HS-27A (cell line): ENCODE results near the gene SECTM1.

Experiments
- DNase-seq: peaks from one replicate; pipeline ENCODE4 v3.0.0-alpha.2; 2012; ENCODE audit warnings: low read depth, missing footprints

SECTM1 gene

DNA sequence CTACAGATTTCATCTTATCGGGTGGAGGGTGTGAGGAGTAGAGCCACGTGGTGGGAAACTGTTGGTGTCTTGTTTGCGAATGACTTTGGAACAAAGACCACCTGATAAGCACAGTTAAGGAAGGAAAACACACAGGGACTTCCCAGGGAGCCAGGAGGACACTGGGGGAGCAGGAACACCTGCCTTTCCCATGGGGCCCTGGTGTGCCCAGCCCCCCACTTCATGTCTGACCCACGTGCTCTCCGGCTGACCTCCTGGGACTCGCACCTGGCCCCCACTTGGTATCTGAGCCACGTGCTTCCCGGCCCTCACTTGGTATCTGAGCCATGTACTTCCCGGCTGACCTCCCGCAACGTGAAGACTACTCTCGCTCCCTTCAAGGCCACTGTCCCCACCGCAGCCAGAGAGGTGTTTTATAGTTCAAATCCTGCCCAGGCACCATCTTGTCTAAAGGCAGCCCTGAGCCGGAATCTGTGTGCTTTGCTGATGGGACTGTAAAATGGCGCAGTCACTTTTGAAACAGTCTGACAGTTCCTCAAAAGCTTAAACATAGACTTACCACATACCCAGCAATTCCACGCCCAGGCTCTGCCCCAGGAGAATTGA, 54.7 kb downstream of the SECTM1 start:
- no peak for DNase-seq

DNA sequence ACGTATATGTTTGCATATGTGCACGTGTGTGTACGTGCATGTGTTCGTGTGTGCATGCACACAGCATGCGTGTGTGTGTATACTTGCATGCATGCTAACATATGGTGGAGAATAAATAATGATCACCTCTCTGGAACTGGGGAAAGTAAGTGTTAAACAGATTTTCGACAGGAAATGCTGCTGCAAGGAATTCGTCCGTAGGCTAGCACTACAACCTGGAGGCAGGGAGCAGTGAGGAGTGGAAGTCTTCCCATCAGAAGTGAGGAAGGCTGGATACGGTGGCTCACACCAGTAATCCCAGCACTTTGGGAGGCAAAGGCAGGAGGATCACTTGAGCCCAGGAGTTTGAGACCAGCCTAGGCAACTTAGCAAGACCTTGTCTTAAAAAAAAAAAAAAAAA, 55.3 kb downstream of the SECTM1 start:
- DNase-seq, result no peak

DNA sequence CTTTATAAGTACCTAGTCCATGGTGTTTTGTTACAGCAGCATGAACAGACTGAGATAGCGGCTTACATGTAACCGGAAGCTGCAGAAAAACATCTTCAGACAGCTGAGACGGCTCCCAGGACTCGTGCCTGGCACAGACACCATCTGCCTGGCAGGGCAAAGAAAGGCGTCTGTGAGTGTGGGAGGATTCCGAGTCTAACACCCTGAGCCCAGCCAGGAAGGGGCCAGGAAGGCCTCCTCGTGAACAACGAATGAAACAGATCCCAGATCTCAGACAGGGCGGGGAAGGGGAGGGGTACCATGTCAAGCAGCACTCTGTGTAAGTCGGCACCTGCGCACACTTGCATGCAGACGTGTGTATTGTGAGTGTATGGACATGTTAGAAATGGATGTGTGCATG, 55.7 kb downstream of the SECTM1 start:
- no peak for DNase-seq

DNA sequence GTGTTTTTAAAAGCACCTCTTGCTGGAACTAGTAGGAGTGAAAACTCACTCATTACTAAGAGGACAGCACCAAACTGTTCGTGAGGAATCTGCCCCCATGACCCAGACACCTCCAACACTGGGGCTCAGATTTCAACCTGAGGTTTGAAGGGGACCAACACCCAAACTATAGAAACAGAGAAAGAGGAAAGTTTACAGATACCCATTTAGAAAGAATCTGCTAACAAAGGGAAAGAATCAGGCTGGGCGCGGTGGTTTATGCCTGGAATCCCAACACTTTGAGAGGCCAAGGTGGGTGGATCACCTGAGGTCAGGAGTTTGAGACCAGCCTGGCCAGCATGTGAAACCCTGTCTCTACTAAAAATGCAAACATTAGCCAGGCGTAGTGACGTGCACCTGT, 56.6 kb downstream of the SECTM1 start:
- no peak for DNase-seq

DNA sequence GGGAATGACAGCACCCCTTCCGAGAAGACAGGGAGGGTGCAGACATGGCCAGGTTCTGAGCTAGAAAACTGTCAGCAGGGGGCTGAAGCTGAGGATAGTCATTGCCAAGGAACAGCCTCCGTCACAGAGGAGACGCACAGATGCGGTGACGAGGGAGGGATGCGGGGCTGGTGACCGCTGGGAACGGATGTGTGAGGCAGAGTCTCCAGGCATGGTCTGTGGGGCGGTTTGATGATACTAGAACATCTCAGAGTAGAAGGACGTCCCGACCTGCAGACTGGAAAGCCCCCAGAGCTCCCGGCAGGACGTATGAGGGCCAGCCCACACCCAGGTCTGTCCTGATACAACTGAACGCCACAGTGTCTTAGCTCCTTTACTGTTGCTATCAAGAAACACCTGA, 58.2 kb downstream of the SECTM1 start:
- no peak for DNase-seq

DNA sequence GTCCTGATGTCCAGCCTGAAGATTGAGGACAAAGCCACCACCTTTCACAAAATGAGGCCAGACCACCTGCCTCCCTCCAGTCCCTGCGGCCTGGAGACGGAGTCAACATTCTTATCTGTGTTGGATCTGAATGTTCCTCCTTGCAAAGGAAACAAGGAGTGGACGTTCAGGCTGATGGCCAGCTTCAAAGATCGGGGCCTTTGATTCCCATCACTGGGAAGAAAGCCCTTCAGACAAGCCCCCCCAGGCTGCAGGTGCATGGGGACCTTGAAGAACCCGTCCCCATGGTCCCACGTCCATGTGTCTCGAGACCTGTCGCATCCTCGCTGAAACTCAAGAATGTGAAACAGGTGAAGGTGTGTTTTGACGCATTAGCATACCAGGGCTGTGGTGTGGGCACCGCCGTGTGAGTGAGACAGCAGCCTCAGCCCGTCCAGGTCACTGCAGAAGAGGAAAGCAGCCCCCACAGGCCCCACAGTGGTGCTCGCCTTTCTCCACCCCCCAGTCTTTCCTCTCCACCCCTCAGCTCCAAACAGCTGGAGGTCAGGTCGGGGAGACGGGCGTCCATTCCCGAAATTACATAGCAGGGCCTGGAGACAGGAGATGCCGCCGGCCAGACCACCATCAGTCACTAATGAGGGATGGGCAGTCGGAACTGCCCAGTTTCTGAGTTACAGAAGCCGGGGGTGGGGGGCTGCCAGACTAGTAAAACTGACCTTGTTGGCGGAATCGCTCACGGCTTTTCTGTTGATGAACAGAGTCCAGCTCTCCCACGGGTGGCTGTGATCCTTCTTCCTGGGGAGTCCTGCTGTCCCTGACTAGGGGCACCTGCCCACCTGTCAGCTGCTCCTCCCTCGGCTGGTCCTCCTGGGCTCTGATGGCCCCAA, 59.2 kb downstream of the SECTM1 start:
- no peak for DNase-seq

DNA sequence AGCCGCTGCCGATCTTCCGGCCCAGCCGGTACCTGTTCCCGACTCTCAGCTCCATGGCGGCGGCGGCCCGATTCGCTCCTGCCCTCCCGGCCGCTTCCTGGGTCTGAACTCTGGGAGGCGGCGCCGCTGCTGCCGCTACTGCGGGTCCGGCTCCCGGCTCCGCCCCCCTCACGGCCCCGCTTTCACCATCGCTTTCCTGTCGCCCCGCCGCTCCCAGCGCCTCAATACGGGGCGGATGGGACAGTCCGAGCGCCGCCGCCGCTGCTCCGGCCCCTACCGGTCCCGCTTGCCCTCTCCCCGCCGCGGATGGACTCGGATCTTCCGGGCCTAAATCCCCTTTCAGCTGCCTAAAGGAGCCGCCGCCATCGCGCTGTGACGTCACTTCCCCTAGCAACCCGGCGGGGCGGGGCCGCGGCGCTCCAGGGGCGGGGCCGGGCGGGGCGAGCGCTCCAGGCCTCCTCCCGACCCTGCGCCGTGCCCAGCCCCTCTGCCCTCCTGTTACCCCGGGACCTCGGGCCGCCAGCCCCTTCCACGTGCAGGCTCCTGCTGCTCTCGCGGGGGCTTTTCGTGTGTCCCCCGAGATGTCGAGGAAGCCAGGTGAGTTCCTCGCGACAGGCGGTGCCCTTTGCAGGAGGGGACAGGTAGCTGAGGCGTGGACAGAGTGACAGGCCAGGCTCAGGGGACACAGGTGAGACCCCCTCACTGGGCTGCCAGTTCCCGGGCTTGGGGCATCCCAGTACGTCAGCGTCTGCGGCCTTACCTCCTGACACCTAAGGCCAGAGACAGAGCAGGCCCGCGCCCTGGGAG, 60.0 kb downstream of the SECTM1 start, which contains the start of gene CSNK1D:
Gene CSNK1D, minus strand, starts transcription at position 374 of the 807 bp plus-strand sequence. Its CDS starts 319 bp downstream, at position 55.
- no peak for DNase-seq

DNA sequence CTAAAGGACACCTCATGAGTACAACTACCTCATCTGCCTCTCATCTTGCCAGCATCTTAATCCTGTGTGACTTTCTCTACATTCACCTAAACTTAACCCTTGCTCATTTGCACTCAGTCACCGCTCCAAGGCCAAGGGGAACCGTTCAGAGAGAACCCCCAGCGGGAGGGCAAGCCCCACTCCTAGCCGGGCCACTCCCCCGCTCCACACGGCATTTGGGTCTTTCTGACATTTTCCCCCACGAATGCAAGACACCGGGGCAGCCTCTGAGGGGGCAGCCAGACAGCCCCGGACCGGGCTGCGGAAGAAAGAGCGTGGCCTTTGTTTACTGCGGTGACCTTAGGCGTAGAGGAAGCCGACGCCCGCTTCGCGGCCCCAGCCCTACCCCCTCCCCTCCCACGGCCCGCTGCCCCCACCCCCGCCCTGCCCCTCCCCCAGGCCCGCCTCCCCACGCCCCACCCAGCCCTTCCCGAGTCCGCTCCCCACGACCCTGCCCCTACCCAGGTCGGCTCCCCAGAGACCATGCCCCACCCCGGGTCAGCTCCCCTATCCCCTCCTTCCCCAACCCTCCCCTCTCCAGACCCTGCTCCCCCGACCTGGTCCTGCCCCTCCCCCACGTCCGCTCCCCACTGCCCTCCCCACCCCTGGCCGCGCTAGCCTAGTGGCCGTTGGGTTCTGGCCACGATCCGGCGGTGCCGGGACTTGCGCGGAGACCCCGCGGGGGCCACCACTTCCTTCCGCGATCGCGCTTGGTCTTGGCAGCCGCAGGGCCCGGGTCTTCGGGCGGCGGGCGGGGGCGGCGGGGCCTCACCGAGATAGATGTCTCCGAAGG, 60.9 kb downstream of the SECTM1 start:
- no peak for DNase-seq

DNA sequence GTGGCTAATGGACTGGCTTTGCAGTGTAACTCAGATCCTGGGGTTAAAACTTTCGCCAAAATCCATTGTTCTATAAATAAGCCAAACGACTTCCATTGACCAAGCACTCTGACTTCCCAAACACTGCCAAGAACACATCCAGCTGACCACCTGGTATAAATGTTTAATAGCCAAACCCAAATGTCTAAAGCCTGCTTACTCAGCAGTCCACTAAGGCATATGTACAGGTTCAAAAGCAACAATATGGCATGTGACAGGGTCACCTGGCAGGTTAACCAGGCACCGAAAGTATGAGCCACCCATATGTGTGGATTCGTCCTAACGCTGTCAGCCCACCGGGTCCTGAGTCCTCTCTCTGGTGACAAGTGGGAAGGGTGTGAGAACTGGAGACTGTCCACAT, 62.2 kb downstream of the SECTM1 start:
- DNase-seq, result no peak
